WTC11 (cell line): Measurements from ENCODE around the gene IRF1. TPM values are rescaled to one million over a fixed set of nuclear protein-coding genes. Genes with fewer than 3 reads are reported as not detected.

Source experiments
- ATAC-seq: fragments of 200-7000 bp; cut with Tn5 transposase; 2 replicates; pipeline ENCODE4 v1.10.0; 2021; ENCODE audit warnings: mild to moderate bottlenecking, moderate library complexity
- CTCF ChIA-PET: fragments of 300-600 bp; sonication (Branson Sonifier 250); formaldehyde crosslinking; loops from one replicate; lab custom pipeline; 2021; ENCODE audit warnings: antibody characterized with exemption; lab: Charles Lee
- POLR2A ChIA-PET: fragments of 350-600 bp; sonication (Branson Sonifier 250); formaldehyde crosslinking; loops from one replicate; lab custom pipeline; 2021; ENCODE audit warnings: antibody characterized with exemption; lab: Charles Lee
- DNase-seq: peaks from one replicate; pipeline ENCODE4 v3.0.0; 2021; ENCODE audit warnings: low spot score
- H3K27ac Mint-ChIP-seq: 2 replicates; pipeline ENCODE4 v1.8.0; 2021; ENCODE audit warnings: mixed read lengths
- H3K27me3 Mint-ChIP-seq: 2 replicates; pipeline ENCODE4 v1.8.0; 2021; ENCODE audit warnings: low read depth, mild to moderate bottlenecking, moderate library complexity, mixed read lengths
- H3K36me3 Mint-ChIP-seq: 2 replicates; pipeline ENCODE4 v1.8.0; 2021; ENCODE audit warnings: mixed read lengths
- H3K4me1 Mint-ChIP-seq: 2 replicates; pipeline ENCODE4 v1.8.0; 2022; ENCODE audit warnings: mixed read lengths
- H3K4me3 Mint-ChIP-seq: 2 replicates; pipeline ENCODE4 v1.8.0; 2021; ENCODE audit warnings: mild to moderate bottlenecking, moderate library complexity, mixed read lengths
- H3K9me3 Mint-ChIP-seq: 2 replicates; pipeline ENCODE4 v1.8.0; 2021; ENCODE audit warnings: mixed read lengths
- GABPB1 ChIP-seq: sonication (generic); formaldehyde crosslinking; IDR thresholded peaks from 2 replicates; pipeline ENCODE4 v1.8.1; 2023; ENCODE audit warnings: mild to moderate bottlenecking, missing genetic modification reagents
- NFATC4 ChIP-seq: fragments of 250-450 bp; sonication (Bioruptor Pico); IDR thresholded peaks from 2 replicates; pipeline ENCODE4 v1.9.0; 2021; ENCODE audit warnings: mild to moderate bottlenecking
- RORB ChIP-seq: fragments of 250-450 bp; sonication (Bioruptor Pico); IDR thresholded peaks from 2 replicates; pipeline ENCODE4 v1.9.0; 2021; ENCODE audit warnings: mild to moderate bottlenecking
- TEAD4 ChIP-seq: sonication (generic); formaldehyde crosslinking; IDR thresholded peaks from 2 replicates; pipeline ENCODE4 v1.8.0; 2022; ENCODE audit warnings: mild to moderate bottlenecking, missing genetic modification reagents
- ZNF121 ChIP-seq: sonication (generic); formaldehyde crosslinking; IDR thresholded peaks from 2 replicates; pipeline ENCODE4 v1.8.0; 2023; ENCODE audit warnings: missing genetic modification reagents
- ZNF423 ChIP-seq: fragments of 250-450 bp; sonication (Bioruptor Pico); IDR thresholded peaks from 2 replicates; pipeline ENCODE4 v2.1.2; 2022; ENCODE audit warnings: mild to moderate bottlenecking, moderate library complexity
- total RNA-seq: library from RNA; stranded (reverse); gene quantifications from 3 replicates; pipeline ENCODE4 v1.2.3, GENCODE V29; 2021
- TF ChIP-seq, protein P1 (sequence below): fragments of 250-450 bp; sonication (Bioruptor Pico); IDR thresholded peaks from 2 replicates; pipeline ENCODE4 v1.8.0; 2021; ENCODE audit warnings: mild to moderate bottlenecking
- TF ChIP-seq, protein P2 (sequence below): sonication (generic); formaldehyde crosslinking; IDR thresholded peaks from 2 replicates; pipeline ENCODE4 v1.8.0; 2023; ENCODE audit warnings: missing genetic modification reagents, mild to moderate bottlenecking, borderline replicate concordance
- TF ChIP-seq, protein P3 (sequence below): fragments of 200-600 bp; IDR thresholded peaks from 2 replicates; pipeline ENCODE4 v1.8.0; 2022; ENCODE audit warnings: antibody characterized with exemption
- TF ChIP-seq, protein P4 (sequence below): sonication (generic); formaldehyde crosslinking; IDR thresholded peaks from 2 replicates; pipeline ENCODE4 v1.8.1; 2023; ENCODE audit warnings: mild to moderate bottlenecking, moderate library complexity, missing genetic modification reagents

The IRF1 gene
- total RNA-seq, 1 experiment from 2014 or later, result 8.8 TPM

DNA sequence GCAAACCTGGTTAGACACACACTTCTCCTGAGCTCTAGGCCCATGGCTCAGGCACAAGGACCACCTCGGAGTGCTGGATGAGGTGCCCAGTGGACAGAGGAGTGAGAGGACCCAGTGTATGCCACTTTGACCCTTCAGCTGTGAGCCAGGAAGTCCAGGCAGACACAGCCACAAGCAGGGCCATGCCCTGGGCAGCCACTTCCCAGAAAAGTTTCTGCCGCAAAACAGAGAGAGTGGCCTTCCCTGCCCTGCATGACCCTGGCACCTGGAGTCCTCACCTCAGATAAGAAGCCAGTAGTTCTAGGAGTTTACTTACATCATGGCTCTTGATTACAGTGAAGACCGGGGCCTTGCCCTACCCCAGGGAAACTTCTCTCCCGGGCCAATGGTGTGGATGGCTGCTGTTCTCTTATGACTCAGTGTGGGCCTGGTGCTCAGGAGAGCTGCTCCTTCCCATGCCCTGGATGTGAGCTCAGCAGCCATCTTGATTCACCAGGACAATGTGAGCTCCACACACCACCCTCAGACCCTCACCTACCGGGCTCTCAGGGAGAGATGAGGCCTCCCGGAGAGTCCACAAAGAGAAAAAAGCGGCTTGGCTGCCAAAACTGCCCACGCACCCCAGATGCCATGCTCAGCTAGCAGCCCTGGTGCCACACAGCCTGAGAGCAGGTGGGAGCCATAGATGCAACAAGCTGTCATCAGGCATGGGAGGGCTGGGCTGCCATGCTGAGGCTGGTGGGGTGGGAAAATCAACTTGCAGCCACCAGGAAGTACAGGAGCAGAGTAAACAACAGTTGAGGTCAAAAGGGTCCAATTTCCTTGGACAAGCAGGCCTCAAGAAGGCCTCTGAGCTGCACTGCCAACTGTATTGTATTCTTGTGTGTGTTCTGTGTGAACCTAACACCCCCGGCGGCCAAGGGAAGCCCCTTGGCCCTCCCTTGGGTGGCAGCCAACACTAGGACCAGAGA lies 11.7 kb upstream of the IRF1 start:
- ATAC-seq (no peak), DNase-seq (no peak)
- H3K27ac Mint-ChIP-seq, result no peak overlapping the region
- H3K4me3 Mint-ChIP-seq, result no peak overlapping the region
- POLR2A ChIA-PET, result no interaction called here
- H3K4me1 Mint-ChIP-seq, result peaks cover 9% of the 10 kb centered on the region
- no peaks in the 10 kb centered on the region; the same call in 1 of the 2 replicates for H3K27me3 Mint-ChIP-seq
- H3K36me3 Mint-ChIP-seq, result no peaks in the 10 kb centered on the region
- CTCF ChIA-PET, result interaction anchor here (0.5 to 3.7 kb wide), 16 partner anchors 11 to 467 kb away, joined by 3 to 62 read pairs (median 12); partner anchors contain the start of gene IRF1
- H3K9me3 Mint-ChIP-seq, result no peaks in the 10 kb centered on the region
- no peak for TF ChIP-seq ZNF121 (CRISPR knock-in tag)
- TF ChIP-seq GABPB1 (CRISPR knock-in tag), result peak; percentile 32; the same call in 1 of the 2 replicates

DNA sequence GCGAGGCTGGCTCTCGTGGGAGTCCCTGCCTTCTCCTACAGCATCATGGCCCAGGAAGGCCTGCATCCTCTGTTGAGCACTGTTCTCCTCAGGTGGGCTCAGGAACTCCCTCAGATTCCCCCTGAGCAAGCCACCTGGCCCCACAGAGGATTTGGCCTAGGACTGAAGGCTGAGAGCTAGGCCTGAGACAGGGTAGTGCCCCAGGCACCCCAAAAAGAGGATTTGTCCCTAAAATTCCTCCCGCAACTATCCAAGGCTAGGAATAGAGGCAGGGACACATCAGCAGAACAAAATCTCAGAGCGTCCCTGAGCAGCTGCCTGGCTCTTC lies 11.0 kb upstream of the IRF1 start:
- TF ChIP-seq TEAD4 (CRISPR knock-in tag) (no peak), NFATC4 (CRISPR knock-in tag) (no peak), RORB (CRISPR knock-in tag) (no peak)
- TF ChIP-seq, protein P1, sequence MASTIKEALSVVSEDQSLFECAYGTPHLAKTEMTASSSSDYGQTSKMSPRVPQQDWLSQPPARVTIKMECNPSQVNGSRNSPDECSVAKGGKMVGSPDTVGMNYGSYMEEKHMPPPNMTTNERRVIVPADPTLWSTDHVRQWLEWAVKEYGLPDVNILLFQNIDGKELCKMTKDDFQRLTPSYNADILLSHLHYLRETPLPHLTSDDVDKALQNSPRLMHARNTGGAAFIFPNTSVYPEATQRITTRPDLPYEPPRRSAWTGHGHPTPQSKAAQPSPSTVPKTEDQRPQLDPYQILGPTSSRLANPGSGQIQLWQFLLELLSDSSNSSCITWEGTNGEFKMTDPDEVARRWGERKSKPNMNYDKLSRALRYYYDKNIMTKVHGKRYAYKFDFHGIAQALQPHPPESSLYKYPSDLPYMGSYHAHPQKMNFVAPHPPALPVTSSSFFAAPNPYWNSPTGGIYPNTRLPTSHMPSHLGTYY (CRISPR knock-in tag), result no peak
- TF ChIP-seq, protein P2, sequence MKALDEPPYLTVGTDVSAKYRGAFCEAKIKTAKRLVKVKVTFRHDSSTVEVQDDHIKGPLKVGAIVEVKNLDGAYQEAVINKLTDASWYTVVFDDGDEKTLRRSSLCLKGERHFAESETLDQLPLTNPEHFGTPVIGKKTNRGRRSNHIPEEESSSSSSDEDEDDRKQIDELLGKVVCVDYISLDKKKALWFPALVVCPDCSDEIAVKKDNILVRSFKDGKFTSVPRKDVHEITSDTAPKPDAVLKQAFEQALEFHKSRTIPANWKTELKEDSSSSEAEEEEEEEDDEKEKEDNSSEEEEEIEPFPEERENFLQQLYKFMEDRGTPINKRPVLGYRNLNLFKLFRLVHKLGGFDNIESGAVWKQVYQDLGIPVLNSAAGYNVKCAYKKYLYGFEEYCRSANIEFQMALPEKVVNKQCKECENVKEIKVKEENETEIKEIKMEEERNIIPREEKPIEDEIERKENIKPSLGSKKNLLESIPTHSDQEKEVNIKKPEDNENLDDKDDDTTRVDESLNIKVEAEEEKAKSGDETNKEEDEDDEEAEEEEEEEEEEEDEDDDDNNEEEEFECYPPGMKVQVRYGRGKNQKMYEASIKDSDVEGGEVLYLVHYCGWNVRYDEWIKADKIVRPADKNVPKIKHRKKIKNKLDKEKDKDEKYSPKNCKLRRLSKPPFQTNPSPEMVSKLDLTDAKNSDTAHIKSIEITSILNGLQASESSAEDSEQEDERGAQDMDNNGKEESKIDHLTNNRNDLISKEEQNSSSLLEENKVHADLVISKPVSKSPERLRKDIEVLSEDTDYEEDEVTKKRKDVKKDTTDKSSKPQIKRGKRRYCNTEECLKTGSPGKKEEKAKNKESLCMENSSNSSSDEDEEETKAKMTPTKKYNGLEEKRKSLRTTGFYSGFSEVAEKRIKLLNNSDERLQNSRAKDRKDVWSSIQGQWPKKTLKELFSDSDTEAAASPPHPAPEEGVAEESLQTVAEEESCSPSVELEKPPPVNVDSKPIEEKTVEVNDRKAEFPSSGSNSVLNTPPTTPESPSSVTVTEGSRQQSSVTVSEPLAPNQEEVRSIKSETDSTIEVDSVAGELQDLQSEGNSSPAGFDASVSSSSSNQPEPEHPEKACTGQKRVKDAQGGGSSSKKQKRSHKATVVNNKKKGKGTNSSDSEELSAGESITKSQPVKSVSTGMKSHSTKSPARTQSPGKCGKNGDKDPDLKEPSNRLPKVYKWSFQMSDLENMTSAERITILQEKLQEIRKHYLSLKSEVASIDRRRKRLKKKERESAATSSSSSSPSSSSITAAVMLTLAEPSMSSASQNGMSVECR (CRISPR knock-in tag), result no peak

DNA sequence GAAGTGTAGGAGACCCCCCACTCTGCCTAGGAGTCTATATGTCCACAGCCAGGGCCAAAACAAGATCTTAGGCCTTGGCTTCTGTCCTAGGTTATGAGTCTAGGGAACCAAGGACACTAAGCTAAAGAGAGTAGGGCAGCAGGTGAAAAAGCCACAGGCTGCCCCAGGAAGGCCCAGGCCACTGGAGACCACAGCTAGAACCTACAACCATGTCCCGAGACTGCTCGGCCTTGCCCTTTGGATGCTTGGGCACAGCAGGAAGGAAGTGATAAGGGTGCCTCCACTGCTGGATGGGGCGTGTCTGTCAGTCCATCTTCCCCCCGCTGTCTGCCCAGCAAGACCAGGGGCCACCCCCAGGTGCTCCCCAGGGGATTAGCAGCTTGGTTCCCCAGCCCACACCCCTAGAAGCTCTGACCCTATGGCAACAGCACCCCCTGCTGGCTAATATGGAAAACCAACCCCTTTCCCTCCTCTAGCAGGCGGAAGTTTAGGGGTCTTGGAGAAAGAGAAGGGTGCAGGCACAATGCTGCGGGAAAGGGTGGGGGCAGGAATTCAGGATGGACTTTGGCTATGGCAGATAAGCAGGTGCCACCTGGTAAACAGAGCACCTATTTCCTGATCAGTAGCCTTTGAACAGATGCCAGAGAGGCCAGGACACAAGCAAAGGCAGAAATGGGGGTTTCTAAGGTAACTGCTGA lies 10.5 kb upstream of the IRF1 start:
- H3K27ac Mint-ChIP-seq, result peak overlapping the region; percentile 72; the same call in 1 of the 2 replicates
- H3K4me3 Mint-ChIP-seq, result no peak overlapping the region
- no peaks in the 10 kb centered on the region; the same call in 1 of the 2 replicates for H3K27me3 Mint-ChIP-seq
- no peaks in the 10 kb centered on the region for H3K9me3 Mint-ChIP-seq
- H3K4me1 Mint-ChIP-seq, result peaks cover 10% of the 10 kb centered on the region
- peak; percentile 98 for TF ChIP-seq ZNF423 (CRISPR knock-in tag)
- no peak for TF ChIP-seq ZNF121 (CRISPR knock-in tag)
- TF ChIP-seq, protein P3, sequence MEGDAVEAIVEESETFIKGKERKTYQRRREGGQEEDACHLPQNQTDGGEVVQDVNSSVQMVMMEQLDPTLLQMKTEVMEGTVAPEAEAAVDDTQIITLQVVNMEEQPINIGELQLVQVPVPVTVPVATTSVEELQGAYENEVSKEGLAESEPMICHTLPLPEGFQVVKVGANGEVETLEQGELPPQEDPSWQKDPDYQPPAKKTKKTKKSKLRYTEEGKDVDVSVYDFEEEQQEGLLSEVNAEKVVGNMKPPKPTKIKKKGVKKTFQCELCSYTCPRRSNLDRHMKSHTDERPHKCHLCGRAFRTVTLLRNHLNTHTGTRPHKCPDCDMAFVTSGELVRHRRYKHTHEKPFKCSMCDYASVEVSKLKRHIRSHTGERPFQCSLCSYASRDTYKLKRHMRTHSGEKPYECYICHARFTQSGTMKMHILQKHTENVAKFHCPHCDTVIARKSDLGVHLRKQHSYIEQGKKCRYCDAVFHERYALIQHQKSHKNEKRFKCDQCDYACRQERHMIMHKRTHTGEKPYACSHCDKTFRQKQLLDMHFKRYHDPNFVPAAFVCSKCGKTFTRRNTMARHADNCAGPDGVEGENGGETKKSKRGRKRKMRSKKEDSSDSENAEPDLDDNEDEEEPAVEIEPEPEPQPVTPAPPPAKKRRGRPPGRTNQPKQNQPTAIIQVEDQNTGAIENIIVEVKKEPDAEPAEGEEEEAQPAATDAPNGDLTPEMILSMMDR, result peak; percentile 86
- TF ChIP-seq, protein P4, sequence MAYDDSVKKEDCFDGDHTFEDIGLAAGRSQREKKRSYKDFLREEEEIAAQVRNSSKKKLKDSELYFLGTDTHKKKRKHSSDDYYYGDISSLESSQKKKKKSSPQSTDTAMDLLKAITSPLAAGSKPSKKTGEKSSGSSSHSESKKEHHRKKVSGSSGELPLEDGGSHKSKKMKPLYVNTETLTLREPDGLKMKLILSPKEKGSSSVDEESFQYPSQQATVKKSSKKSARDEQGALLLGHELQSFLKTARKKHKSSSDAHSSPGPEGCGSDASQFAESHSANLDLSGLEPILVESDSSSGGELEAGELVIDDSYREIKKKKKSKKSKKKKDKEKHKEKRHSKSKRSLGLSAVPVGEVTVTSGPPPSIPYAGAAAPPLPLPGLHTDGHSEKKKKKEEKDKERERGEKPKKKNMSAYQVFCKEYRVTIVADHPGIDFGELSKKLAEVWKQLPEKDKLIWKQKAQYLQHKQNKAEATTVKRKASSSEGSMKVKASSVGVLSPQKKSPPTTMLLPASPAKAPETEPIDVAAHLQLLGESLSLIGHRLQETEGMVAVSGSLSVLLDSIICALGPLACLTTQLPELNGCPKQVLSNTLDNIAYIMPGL, result peak; percentile 47; the same call in 1 of the 2 replicates
- peak; percentile 20 for ATAC-seq
- H3K36me3 Mint-ChIP-seq, result no peaks in the 10 kb centered on the region
- CTCF ChIA-PET, result interaction anchor here (0.6 to 3.7 kb wide), 39 partner anchors 9 to 320 kb away, joined by 3 to 62 read pairs (median 6); partner anchors contain the start of genes IRF1 and SLC22A5
- POLR2A ChIA-PET, result interaction anchor here (0.7 to 0.9 kb wide), 2 partner anchors 11 to 89 kb away, joined by 3 read pairs; no protein-coding TSS in a partner anchor
- peak; percentile 68 for DNase-seq

More for the DNA sequence above, 11.0 kb upstream of the IRF1 start:
- Mint-ChIP-seq H3K9me3 (no peaks in the 10 kb centered on the region), H3K36me3 (no peaks in the 10 kb centered on the region), H3K4me1 (peaks cover 10% of the 10 kb centered on the region), H3K27ac (no peak overlapping the region), H3K4me3 (no peak overlapping the region), H3K27me3 (no peaks in the 10 kb centered on the region; the same call in 1 of the 2 replicates)
- POLR2A ChIA-PET, result no interaction called here
- no peak for DNase-seq
- no peak for ATAC-seq
- CTCF ChIA-PET, result interaction anchor here (0.5 to 3.7 kb wide), 21 partner anchors 11 to 466 kb away, joined by 3 to 62 read pairs (median 10); partner anchors contain the start of gene IRF1
